ENCODE data around the gene AIFM1.

The AIFM1 gene

GRCh38 chrX:130093271-130093670 lies 72.4 kb downstream of the AIFM1 start:
- DNase-seq (ENCODE audit: low spot score) = no peak

DNA sequence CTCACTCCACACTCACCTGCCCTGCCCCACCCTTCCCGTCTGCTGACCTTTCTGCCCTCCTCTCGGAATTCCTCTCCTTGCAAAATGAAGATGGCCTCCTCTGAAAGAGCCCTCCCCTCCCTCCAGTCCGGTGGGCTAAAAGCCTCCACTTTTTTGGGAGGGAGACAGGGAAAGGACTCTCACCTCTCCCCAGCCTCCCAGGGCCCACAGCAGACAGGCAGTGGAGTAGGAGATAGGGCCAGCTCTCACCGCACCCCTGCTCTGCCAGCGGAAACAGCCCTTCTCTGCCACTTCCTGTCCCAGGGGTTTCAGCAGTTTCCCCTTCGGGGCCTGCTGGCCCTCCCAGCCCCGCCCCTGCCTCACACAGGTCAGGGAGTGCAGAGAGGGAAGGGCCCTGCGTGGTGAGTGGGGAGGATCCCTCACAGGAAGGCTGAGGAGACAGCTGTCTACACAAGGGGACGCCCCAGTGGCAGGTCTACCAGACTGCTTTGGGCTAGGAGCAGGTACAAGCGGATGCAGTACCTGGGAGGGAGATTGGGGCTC lies 73.6 kb downstream of the AIFM1 start:
- DNase-seq (ENCODE audit: low spot score) = no peak

GRCh38 chrX:130090364-130090763 lies 75.3 kb downstream of the AIFM1 start:
- no peak for DNase-seq (ENCODE audit: low spot score)

- DNase-seq (ENCODE audit: low spot score) = no peak
These were observed 79.0 kb downstream of the AIFM1 start for GRCh38 chrX:130086447-130087206.

- DNase-seq (ENCODE audit: low spot score) = peak; percentile 14
These were observed 79.8 kb downstream of the AIFM1 start for GRCh38 chrX:130085551-130086446.

DNA sequence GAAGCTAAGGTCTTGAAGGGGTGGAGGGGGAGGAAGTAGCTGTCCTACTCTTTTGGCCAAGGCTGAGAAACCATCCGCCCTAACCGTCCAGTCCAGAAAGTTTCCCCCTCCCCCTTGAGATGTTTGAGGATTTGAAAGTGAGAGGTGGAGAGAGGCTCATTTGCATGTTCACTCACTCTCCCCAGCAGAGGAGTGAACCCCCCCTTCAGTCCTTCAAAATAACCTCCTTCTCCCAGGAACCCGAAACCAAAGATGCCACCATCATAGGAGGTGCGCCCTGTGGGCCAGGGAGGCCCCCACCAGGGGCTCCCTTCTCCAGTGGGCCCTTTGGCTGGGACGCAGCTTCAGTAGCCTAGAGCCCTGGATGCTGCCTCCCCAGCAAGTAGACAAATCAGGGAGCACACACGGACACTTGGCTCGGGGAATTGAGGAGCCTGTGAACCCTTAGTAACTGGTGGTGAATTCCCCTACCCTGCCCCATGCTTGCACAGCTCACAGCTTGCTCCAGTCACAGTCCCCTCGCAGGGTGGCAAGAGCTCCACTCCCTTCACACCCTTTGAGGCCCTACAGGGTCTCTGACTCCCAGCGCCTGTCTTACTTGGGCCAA lies 80.9 kb downstream of the AIFM1 start:
- no peak for DNase-seq (ENCODE audit: low spot score)

DNA sequence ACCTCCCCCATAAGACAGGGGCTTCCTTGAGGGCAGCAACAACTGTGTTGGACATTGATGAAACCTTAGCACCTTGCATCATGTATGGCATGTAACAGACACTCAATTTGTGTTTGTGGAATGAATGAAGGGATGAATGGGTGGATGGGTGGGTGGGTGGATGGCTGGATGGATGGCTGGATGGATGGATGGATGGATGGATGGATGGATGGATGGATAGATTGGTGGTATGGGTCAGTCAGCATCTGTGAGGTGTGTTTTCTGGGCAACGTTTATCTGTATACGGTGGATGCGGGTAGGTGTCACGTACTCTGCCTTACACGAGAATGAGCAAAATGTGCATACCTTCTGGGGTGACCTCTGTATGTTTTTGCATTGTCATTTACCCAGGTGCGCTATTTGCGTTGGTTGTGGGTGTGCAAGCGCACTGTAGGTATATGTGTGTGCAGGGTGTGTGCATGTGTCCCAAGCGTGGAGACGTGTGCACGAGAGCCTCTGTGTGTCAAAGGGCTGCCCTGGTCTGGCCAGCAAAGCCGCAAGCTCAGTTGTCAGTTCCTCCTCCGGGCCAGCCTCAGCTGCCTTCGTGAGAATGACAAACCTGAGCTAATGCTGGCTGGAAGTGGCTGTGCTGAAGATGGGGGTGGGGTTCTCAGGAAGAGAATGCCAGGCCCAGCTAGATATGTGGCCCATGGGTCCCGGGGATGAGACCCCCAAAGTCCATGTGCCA lies 81.8 kb downstream of the AIFM1 start:
- no peak for DNase-seq (ENCODE audit: low spot score)

- no peak for DNase-seq (ENCODE audit: low spot score)
These were observed 82.5 kb downstream of the AIFM1 start for GRCh38 chrX:130083107-130083490.

GRCh38 chrX:130082244-130083106 lies 83.2 kb downstream of the AIFM1 start:
- DNase-seq (ENCODE audit: low spot score) = no peak

GRCh38 chrX:130081421-130082045 lies 84.1 kb downstream of the AIFM1 start:
- DNase-seq (ENCODE audit: low spot score) = no peak

- no peak for DNase-seq (ENCODE audit: low spot score)
These were observed 84.8 kb downstream of the AIFM1 start for GRCh38 chrX:130080791-130081367.

- DNase-seq (ENCODE audit: low spot score) = peak; percentile 64
These were observed 85.7 kb downstream of the AIFM1 start for GRCh38 chrX:130079824-130080406.

Measured in kidney tubule cell (primary cell).